B cell (primary cell): ENCODE data around the gene CDK5R2. TPM values are rescaled to one million over a fixed set of nuclear protein-coding genes. Genes with fewer than 3 reads are reported as not detected.
A peak's percentile ranks its signal among the peaks of the same experiment; 100 is the strongest.

Experiments
- ATAC-seq: fragments of 200-7000 bp; cut with Tn5 transposase; one replicate; pipeline ENCODE4 v1.10.0; 2021; ENCODE audit warnings: low read depth, mild to moderate bottlenecking, moderate number of reproducible peaks, moderate library complexity
- CTCF ChIA-PET: fragments of 350-600 bp; sonication (Branson Sonifier 250); formaldehyde crosslinking; loops from one replicate; lab custom pipeline; 2021; ENCODE audit warnings: antibody characterized with exemption, inconsistent platforms; lab: Charles Lee
- POLR2A ChIA-PET: fragments of 350-600 bp; sonication (Branson Sonifier 250); formaldehyde crosslinking; loops from one replicate; lab custom pipeline; 2021; ENCODE audit warnings: antibody characterized with exemption; lab: Charles Lee
- DNase-seq: peaks from one replicate; pipeline ENCODE4 v3.0.0; 2013
- H2AFZ ChIP-seq: 2 replicates; pipeline ENCODE4 v1.6.1; 2012; ENCODE audit warnings: mild to moderate bottlenecking, low read depth, low read length; ENCODE audit not compliant: insufficient read depth, poor library complexity, severe bottlenecking
- H3K27ac ChIP-seq, 2 donors: 1 replicate in 1 of 2; 2 replicates in 1 of 2; pipeline ENCODE4 v1.5.1; 2012 to 2013; ENCODE audit warnings: low read length in 2 of 2, mild to moderate bottlenecking in 2 of 2, moderate library complexity in 1 of 2
- H3K27me3 ChIP-seq, 4 experiments: fragments of 200-600 bp in 1 of 4; sonication (generic) in 1 of 4; replicated peaks in 1 of 4; 1 replicate in 2 of 4; 2 replicates in 2 of 4; pipeline versions ENCODE4 v1.6.1 to v1.7.0; 2013 to 2016; ENCODE audit warnings: low read length in 3 of 4, mild to moderate bottlenecking in 2 of 4, mixed read lengths in 1 of 4, moderate library complexity in 1 of 4; ENCODE audit not compliant: insufficient read depth in 4 of 4, control insufficient read depth in 3 of 4; ENCODE audit errors: control extremely low read depth in 1 of 4
- H3K36me3 ChIP-seq, 2 experiments: replicated peaks in 1 of 2; 1 replicate in 1 of 2; 2 replicates in 1 of 2; pipeline versions ENCODE4 v1.6.1 to v1.7.1; 2013; ENCODE audit warnings: low read length in 1 of 2; ENCODE audit not compliant: insufficient read depth in 2 of 2, control insufficient read depth in 1 of 2; ENCODE audit errors: control extremely low read depth in 1 of 2, extremely low read depth in 1 of 2
- H3K4me1 ChIP-seq, 2 donors: fragments of 200-600 bp in 1 of 2; sonication (generic) in 1 of 2; 1 replicate in 1 of 2; 2 replicates in 1 of 2; pipeline versions ENCODE4 v1.5.1 to v1.6.1; 2013 to 2017; ENCODE audit warnings: low read length in 2 of 2; ENCODE audit not compliant: control insufficient read depth in 2 of 2, insufficient read depth in 2 of 2
- H3K4me2 ChIP-seq: replicated peaks from 2 replicates; pipeline ENCODE3; 2012; ENCODE audit warnings: mild to moderate bottlenecking, low read depth, low read length; ENCODE audit not compliant: poor library complexity, severe bottlenecking
- H3K4me3 ChIP-seq, 5 experiments: fragments of 200-600 bp in 1 of 5; sonication (generic) in 1 of 5; 1 replicate in 3 of 5; 2 replicates in 2 of 5; pipeline versions ENCODE4 v1.5.1 to v1.7.0; 2011 to 2016; ENCODE audit warnings: low read length in 4 of 5, mild to moderate bottlenecking in 4 of 5, low read depth in 2 of 5, control low read depth in 1 of 5, moderate library complexity in 1 of 5; ENCODE audit not compliant: insufficient read depth in 1 of 5; ENCODE audit errors: control extremely low read depth in 1 of 5, extremely low read depth in 1 of 5
- H3K79me2 ChIP-seq: fragments of 200-600 bp; sonication (generic); one replicate; pipeline ENCODE4 v1.6.0; 2016; ENCODE audit warnings: low read length; ENCODE audit not compliant: control insufficient read depth, insufficient read depth
- H3K9ac ChIP-seq: fragments of 200-600 bp; sonication (generic); 2 replicates; pipeline ENCODE4 v1.6.1; 2017; ENCODE audit warnings: mild to moderate bottlenecking, low read length, moderate library complexity
- H3K9me3 ChIP-seq, 3 donors: one replicate each; pipeline versions ENCODE4 v1.6.1 to v1.7.1; 2013; ENCODE audit warnings: low read length in 2 of 3; ENCODE audit not compliant: control insufficient read depth in 2 of 3, insufficient read depth in 1 of 3; ENCODE audit errors: control extremely low read depth in 1 of 3
- H4K20me1 ChIP-seq: 2 replicates; pipeline ENCODE4 v1.6.0; 2012; ENCODE audit warnings: mild to moderate bottlenecking, low read length; ENCODE audit not compliant: insufficient read depth, control insufficient read depth, poor library complexity, severe bottlenecking
- H3K27ac Mint-ChIP-seq: one replicate; pipeline ENCODE4 v1.8.0; 2021; ENCODE audit warnings: mixed read lengths
- H3K27me3 Mint-ChIP-seq: one replicate; pipeline ENCODE4 v1.8.0; 2021; ENCODE audit warnings: mixed read lengths
- H3K4me1 Mint-ChIP-seq: one replicate; pipeline ENCODE4 v1.8.0; 2021; ENCODE audit warnings: mixed read lengths
- H3K4me3 Mint-ChIP-seq: one replicate; pipeline ENCODE4 v1.8.0; 2021; ENCODE audit warnings: mixed read lengths
- H3K9me3 Mint-ChIP-seq: one replicate; pipeline ENCODE4 v1.8.0; 2022; ENCODE audit warnings: mixed read lengths; ENCODE audit not compliant: insufficient read depth
- EZH2 ChIP-seq: IDR thresholded peaks from 2 replicates; pipeline ENCODE4 v1.6.1; 2012; ENCODE audit warnings: borderline replicate concordance, low read depth, mild to moderate bottlenecking, moderate library complexity, low read length; ENCODE audit not compliant: insufficient read depth, poor library complexity, severe bottlenecking
- WGBS: methylation state at CpG from one replicate; pipeline ENCODE4 v1.1.5; 2013; ENCODE audit warnings: missing lambda C conversion rate; ENCODE audit not compliant: insufficient coverage; 5-methylcytosine and 5-hydroxymethylcytosine counted together
- intact Hi-C: fragments of 100-400 bp; cut with micrococcal nuclease; formaldehyde crosslinking; loops from one replicate; pipeline ENCODE4 v1.10.0; 2022
- polyA plus RNA-seq: library from polyadenylated mRNA; depleted of rRNA; stranded (reverse); fragments of >200 nt; gene quantifications from 2 replicates; pipeline ENCODE4 v1.2.3, GENCODE V29; 2012
- total RNA-seq, 2 donors: library from RNA; stranded (reverse); fragments of 120-200 nt in 1 of 2; gene quantifications; 1 replicate in 1 of 2; 2 replicates in 1 of 2; pipeline versions ENCODE4 v1.2.3 to v1.2.4, GENCODE V29; 2013 to 2022
- TF ChIP-seq, protein P1 (sequence below): fragments of 200-600 bp; IDR thresholded peaks from one replicate; pipeline ENCODE4 v1.8.0; 2022; ENCODE audit warnings: antibody characterized with exemption, mild to moderate bottlenecking

The CDK5R2 gene
- total and polyA plus RNA-seq, 2 donors (not counting 1 experiment from before 2014, with no cell fraction given) = not detected

DNA sequence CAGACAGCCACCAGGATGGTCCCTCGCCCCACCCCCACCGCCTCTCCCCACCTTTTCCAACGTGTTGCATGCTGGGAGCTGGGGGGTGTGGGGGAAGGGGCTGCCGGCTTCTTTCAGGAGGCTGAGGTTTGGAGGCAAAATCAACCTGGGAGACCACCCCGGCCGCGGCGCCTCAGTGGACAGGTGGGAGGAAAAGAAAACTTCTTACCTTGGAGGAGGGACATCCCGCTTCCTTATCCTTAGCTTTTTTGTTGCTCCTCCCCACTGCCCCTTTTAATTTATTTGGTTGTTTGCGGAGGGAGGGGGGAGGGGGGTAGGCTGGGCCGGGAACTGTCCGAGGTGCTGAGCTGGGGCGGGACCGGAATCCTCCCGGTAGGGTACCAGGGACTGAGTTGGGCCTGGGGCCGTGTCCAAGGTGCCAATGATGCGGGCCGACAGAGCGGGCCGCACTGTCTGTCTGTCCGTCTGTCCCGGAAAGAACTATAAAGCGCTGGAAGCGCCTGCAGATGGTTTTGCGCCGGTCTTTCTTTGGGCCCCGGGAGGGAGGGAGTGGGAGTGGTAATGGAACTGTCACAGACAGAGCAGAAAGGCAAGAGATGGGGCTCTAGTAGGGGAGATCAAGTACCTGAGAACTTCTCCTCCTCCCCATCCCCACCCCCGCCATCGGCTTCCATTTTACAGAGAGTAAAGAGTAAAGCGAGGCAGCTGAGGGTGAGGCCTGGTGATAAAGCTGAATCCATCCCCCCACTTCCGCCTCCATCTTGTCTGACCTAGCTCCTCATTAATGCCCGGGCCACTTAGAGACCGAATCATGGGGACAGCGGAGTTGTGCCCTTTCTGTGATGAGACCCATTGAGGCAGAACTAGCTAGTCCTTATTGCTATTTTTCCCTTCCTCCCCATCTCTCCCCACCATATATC is 2.4 kb downstream of the CDK5R2 start:
- Mint-ChIP-seq H3K27me3 (peaks cover 69% of the 10 kb centered on the region), H3K9me3 (no peaks in the 10 kb centered on the region), H3K4me3 (no peak overlapping the region), H3K27ac (no peak overlapping the region), H3K4me1 (peaks cover 21% of the 10 kb centered on the region)
- Histone ChIP-seq H3K36me3 (no peaks in the 10 kb centered on the region), H3K4me3 (no peak overlapping the region), H3K4me1 (peaks cover 24 to 39% of the 10 kb centered on the region in 2 donors), H4K20me1 (no peaks in the 10 kb centered on the region), H2AFZ (no peak overlapping the region), H3K79me2 (no peaks in the 10 kb centered on the region), H3K27ac (no peak overlapping the region), H3K4me2 (peak overlapping the region; percentile 94), H3K9ac (no peak overlapping the region), H3K9me3 (peaks cover 0 to 36% (median 3%) of the 10 kb centered on the region in 3 donors), H3K27me3 (peaks cover 0 to 71% (median 46%) of the 10 kb centered on the region in 4 experiments)
- ChIA-PET POLR2A (no interaction called here), CTCF (interaction anchor here (0.5 to 1.6 kb wide), 4 partner anchors 16 to 112 kb away, joined by 3 to 6 read pairs (median 4); no protein-coding TSS in a partner anchor)
- DNase-seq (no peak), ATAC-seq (no peak)
- WGBS = 16% methylated on average over 22 of the region's 34 CpGs
- intact Hi-C loops = no loop called here
- TF ChIP-seq, protein P1, sequence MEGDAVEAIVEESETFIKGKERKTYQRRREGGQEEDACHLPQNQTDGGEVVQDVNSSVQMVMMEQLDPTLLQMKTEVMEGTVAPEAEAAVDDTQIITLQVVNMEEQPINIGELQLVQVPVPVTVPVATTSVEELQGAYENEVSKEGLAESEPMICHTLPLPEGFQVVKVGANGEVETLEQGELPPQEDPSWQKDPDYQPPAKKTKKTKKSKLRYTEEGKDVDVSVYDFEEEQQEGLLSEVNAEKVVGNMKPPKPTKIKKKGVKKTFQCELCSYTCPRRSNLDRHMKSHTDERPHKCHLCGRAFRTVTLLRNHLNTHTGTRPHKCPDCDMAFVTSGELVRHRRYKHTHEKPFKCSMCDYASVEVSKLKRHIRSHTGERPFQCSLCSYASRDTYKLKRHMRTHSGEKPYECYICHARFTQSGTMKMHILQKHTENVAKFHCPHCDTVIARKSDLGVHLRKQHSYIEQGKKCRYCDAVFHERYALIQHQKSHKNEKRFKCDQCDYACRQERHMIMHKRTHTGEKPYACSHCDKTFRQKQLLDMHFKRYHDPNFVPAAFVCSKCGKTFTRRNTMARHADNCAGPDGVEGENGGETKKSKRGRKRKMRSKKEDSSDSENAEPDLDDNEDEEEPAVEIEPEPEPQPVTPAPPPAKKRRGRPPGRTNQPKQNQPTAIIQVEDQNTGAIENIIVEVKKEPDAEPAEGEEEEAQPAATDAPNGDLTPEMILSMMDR = no peak
- TF ChIP-seq EZH2 = peak; percentile 10
